HG03108 (cell line): ENCODE results near the gene TEX48.

Experiments
- ATAC-seq: cut with Tn5 transposase; IDR thresholded peaks from one replicate; pipeline ENCODE4 v1.9.1; 2021; ENCODE audit warnings: moderate library complexity; ENCODE audit not compliant: unreplicated experiment

The TEX48 gene

DNA sequence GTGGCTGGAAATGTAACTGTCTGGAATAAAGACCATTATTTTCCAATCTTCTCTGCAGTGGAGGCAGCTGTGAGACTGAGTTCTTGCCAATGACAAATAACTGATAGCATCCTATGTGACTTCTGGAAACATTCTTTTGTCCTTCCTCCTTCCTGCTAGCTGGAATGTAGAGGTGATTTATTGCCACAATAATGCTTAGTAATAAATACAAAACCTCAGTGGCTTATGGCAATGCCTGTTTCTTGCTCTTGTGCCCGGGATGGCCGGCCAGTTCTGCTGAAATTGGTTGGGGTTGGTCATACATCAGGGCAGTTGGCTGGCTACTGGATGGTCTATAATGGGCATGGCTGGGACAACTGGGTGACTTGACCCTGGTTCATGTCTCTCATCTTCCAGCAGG is 12.2 kb upstream of the TEX48 start:
- ATAC-seq = no peak

DNA sequence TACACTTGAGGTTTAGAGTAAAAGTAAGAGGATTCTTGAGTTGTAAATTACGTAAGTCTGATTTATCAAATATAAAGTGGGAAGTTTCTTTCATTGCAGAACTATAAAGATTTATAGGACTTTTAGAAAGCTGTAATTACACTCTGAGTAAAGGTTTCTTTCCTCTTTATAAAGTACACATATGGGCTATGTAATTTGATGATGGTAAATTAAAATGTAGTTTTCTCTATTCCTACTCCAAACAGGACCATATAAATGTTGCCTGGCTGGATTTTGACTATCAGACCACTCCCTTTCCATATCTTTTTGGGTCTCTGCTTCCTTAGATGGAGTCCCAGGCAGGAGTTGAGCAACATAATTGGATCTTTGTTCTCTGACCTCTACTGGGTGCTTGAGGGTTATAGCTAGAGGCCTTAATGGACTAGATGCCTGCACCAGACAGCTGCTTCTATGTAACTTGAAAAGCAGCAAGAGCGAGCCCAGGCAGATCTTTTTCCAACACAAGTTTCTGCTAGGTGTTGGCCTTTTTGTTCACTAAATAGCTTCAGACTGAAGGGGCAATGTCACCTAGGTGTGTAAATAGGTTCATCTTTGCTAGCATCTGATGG is 11.4 kb upstream of the TEX48 start:
- no peak for ATAC-seq

GRCh38 chr9:114691956-114692295 is 9.9 kb upstream of the TEX48 start:
- no peak for ATAC-seq

DNA sequence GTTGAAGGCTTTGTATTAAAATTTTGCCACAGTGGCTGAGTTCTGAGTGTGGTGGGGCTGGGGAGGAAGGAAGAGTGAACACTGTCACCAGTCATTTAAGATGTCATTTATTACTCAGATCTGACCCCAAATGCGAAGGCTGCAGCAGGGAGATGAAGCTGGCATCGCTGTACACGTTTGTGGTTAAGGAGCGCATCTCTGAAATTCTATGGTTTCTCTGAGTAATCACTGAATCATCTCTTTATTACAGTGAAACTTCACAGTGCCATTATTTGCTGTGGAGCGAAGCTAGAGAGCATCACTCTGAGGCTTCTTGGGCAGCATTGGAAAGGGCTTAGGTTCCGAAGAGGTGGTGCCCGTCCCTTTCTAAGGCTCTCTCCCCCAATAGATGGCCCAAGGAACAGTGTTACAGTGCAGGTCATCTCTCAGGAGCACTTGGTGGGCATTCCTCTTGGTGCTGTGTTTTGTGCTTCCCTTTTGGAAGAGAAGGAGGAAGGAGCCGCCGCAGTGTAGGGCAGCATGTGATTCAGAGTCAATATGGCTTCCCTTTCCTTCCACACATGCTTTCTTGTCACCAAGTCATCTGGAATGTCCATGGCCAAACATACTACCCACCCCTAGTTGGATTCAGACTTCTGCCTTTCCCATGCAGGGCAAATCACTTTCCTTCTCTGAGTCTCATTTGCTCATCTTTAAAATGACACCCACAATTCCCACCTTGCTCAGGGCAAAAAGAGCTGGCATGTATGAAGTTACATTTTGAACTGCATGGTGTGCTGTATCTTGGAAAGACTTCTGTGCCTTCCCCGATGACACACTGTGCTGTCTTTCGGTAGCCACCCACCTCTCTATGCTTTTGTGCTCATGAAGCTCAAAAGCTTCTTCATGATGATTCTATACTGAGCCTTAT is 9.3 kb upstream of the TEX48 start:
- ATAC-seq = peak; percentile 55

DNA sequence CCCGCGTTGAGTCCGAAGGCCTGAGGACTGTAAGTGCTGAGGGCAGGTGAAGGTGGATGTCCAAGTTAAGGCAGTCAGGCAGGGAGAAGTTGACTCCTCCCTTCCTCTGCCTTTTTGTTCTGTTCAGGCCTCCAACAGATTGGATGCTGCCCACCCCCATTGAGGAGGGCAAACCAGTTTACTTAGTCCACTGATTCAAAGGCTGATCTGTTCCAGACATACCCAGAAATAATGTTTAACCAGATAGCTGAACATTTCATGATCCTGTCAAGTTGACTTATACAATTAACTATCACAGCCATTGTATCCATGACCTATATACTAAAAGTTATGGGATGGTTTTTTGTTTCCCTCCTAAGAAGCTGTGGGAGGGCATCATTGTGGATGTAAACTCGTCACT is 8.3 kb upstream of the TEX48 start:
- ATAC-seq = no peak

DNA sequence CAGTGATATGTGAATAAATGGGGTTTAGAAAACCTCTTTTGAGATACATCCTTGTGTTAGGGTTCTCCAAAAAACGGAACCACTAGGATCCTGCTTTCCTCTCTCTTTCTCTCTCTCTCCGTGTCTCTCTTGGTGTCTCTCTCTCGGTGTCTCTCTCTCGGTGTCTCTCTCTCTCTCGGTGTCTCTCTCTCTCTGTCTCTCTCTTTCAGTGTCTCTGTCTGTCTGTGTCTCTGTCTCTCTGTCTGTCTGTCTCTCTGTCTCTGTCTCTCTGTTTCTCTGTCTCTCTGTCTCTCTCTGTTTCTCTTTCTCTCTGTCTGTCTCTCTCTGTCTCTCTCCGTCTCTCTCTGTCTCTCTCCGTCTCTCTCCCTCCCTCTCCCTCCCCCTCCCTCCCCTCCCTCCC is 7.8 kb upstream of the TEX48 start:
- ATAC-seq = no peak

GRCh38 chr9:114688909-114689610 is 7.1 kb upstream of the TEX48 start:
- no peak for ATAC-seq

DNA sequence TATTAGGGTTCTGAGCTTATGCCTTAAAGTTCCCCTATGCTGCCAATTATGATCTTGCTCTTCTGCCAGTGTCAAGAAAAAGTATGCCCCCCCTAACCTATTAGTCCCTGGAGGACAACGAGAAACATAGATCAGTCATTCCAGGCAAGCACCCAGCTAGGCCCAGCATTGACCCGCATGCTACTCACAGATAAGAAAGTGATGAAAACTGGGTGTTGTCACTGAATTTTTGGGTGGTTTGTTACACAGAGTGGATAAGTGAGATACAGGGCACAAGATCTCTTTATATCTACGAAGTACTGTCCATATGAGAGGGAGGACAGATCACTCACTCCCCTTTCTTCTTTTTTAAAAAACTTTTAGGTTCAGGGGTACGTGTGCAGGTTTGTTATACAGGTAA is 6.4 kb upstream of the TEX48 start:
- no peak for ATAC-seq

DNA sequence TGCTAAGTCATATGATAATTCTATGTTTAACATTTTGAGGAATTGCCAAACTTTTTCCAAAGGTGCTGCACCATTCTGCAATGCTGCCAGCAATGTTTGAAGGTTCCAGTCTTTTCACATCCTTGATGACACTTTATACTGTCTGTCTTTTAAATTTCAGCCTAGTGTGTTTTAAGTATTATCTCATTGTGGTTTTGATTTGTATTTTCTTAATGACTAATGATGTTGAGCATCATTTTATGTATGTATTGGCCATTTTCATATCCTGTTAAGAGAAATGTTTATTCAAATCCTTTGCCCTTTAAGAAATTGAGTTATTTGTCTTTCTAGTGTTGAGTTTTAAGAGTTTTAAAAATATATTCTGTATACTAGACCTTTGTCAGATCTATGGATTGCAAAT is 5.0 kb upstream of the TEX48 start:
- ATAC-seq = no peak

DNA sequence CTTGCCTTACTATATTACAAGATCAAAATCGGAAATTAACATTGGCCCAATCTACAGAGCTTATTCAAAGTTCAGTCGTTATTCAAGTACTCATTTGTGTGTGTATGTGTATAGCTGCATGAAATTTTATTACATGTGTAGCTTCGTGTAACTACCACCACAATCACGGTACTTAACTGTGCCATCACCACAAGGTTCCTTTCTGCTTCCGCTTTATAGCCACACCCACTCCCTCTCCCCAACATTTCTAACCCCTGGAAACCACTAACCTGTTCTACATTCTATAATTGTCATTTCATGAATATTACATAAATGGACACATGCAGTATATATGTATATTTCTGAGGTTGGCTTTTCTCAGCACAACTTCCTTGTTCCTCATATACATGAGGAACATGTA is 4.0 kb upstream of the TEX48 start:
- no peak for ATAC-seq

DNA sequence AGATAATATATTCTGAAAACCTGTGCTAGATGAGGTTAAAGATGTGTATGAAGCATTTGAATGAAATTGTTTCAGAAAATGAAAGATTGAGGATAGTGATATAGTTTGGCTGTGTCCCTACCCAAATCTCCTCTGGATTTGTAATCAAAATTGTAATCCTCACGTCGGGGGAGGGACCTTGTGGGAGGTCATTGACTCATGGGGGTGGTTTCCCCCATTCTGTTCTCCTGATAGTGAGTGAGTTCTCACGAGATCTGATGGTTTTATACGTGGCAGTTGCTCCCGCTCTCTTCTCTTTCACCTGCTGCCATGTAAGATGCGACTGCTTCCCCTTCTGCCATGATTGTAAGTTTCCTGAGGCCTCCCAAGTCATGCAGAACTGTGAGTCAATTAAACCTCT is 2.0 kb upstream of the TEX48 start:
- no peak for ATAC-seq

DNA sequence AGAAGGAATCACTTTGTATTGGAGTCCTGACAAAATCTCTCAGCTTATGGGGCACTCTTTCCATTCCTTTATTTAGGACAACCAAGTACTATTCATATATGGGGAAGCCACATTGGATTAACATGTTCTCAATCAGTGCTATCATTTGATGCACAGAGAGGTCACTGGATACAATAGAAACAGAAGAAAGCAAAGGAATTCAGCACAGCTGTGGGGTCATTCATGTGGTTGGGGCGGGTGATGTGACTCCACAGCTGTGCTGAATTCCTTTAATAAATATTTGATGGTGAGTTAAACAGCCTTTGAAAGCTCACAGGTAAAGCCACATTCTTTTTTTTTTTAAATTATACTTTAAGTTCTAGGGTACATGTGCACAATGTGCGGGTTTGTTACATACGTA is 854 bp upstream of the TEX48 start:
- ATAC-seq = no peak

GRCh38 chr9:114680259-114681001 is 1.6 kb downstream of the TEX48 start:
- ATAC-seq = no peak

DNA sequence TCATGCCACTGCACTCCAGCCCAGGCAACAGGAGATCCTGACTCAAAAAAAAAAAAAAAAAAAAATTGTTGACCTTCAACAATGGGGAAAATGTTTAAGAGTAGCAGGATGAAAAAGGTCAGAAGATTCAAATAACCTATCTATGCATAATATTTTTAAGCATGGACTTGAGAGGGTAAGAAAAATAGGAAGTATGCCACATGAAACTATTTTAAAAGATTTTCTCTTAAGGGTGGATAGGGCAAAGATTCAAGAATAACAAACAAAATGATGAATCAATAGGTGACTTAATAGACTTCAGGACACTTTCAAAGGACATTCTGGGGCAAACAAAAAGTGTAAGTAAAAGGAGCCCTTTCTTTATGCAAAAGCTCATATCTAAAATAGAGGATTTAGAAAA is 3.2 kb downstream of the TEX48 start:
- ATAC-seq = no peak

GRCh38 chr9:114678130-114678529 is 3.9 kb downstream of the TEX48 start:
- ATAC-seq = no peak

GRCh38 chr9:114677418-114677817 is 4.6 kb downstream of the TEX48 start:
- no peak for ATAC-seq

DNA sequence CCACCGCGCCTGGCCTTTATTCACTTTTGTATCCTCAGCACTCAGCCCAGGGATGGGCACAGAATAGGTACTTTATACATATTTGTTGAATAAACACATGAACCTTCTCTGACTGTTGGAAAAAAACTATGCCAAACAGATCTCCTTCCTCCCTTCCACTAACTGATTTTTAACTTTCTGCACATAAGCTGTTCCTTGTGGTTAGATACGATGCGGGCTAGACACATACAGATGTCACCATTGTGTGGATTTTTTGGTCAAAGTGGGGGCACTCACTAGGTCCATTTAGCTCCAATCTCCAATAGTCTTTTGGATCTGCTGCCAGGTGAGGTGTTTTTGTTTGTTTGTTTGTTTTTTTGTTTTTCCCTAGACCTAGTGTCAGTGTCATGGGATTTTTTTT is 5.1 kb downstream of the TEX48 start:
- ATAC-seq = no peak

DNA sequence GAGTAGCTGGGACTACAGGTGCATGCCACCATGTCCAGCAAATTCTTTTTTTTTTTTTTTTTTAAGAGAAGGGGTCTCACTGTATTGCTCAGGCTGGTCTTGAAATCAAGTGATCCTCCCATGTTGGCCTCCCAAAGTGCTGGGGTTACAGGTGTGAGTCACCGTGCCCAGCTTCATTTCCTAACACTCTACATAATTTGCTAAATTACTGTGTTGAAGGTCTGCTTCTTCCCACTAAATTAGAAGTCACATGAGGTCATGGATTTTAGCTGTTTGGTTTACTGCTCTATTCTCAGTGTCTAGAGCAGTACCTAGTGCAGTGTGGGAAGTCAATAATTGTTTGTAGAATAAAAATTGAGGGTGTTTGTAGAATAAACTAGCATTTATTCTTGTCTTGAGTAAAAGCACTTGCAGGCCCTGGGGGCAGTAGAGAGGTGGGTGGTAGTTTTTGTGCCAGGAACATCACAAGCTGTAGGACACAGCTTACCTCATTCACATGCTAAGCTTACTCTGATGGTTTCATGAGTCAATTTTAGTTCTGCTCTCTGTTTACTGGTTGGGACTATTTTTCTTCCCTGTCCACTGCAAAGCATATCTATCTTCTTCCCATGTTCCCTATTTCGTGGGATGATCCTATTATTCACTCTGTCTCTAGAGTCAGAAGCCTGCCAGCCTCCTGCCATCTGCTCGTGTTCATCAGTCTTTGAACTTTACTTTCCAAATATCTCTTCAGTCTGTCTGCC is 7.0 kb downstream of the TEX48 start:
- no peak for ATAC-seq

GRCh38 chr9:114674076-114674797 is 7.8 kb downstream of the TEX48 start:
- ATAC-seq = no peak

- ATAC-seq = no peak
Observed at GRCh38 chr9:114671605-114672004, 10.4 kb downstream of the TEX48 start.
